ENCODE measurements around the gene CACNA2D3. TPM values are rescaled to one million over a fixed set of nuclear protein-coding genes. Genes with fewer than 3 reads are reported as not detected.

Gene CACNA2D3
- total RNA-seq, 1 donor from 2014 or later: 10.0 TPM

DNA sequence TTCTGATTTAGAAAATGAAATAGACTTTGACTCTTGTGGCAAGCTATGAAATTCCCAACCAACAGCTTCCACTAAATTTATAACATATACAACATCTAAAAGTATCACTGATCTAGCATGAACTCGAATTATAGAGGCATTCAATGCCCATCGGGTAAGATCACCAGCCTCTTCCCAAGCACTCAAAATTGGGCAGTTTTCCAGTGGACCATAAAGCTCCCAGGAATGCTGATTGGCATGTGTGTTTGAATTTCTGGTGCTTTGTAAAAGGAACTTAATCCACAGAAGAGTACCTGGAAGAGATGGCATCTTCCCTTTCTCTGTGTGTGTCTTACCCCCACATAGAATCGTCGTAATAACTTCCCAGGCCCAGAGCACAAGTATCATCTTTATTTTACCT, 795.5 kb downstream of the CACNA2D3 start:
- Mint-ChIP-seq H3K4me3 (ENCODE audit: unreplicated experiment) (no peak overlapping the region), H3K4me1 (ENCODE audit: low read depth, unreplicated experiment) (no peaks in the 10 kb centered on the region), H3K27me3 (ENCODE audit: unreplicated experiment) (no peaks in the 10 kb centered on the region), H3K36me3 (ENCODE audit: unreplicated experiment) (no peaks in the 10 kb centered on the region), H3K27ac (ENCODE audit: unreplicated experiment) (no peak overlapping the region), H3K9me3 (ENCODE audit: unreplicated experiment) (no peaks in the 10 kb centered on the region)
- TF ChIP-seq, protein P1, sequence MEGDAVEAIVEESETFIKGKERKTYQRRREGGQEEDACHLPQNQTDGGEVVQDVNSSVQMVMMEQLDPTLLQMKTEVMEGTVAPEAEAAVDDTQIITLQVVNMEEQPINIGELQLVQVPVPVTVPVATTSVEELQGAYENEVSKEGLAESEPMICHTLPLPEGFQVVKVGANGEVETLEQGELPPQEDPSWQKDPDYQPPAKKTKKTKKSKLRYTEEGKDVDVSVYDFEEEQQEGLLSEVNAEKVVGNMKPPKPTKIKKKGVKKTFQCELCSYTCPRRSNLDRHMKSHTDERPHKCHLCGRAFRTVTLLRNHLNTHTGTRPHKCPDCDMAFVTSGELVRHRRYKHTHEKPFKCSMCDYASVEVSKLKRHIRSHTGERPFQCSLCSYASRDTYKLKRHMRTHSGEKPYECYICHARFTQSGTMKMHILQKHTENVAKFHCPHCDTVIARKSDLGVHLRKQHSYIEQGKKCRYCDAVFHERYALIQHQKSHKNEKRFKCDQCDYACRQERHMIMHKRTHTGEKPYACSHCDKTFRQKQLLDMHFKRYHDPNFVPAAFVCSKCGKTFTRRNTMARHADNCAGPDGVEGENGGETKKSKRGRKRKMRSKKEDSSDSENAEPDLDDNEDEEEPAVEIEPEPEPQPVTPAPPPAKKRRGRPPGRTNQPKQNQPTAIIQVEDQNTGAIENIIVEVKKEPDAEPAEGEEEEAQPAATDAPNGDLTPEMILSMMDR (IDR thresholded peaks at IDR 0.05; ENCODE audit: partially characterized antibody, unreplicated experiment): no peak
- DNase-seq: no peak

DNA sequence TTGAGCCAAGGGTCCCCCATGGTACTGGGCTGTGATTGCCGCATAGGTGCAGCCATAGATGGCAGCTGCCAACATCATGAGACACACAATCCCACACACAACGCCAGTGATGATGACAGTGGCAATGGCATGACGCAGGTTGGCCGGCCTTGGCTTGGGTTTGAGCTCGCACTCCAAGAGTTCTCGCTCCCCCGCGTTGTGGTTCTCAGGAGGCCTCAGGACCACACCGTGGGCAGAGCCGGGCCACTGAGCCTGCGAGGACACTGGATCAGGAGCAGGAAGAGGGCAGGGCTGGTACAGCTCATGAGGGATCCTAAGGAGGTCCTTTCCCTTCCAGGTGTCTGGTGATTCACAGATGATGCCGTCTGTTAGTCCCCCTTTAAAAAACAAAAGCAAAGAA, 796.2 kb downstream of the CACNA2D3 start:
- Mint-ChIP-seq H3K36me3 (ENCODE audit: unreplicated experiment) (no peaks in the 10 kb centered on the region), H3K4me3 (ENCODE audit: unreplicated experiment) (no peak overlapping the region), H3K27ac (ENCODE audit: unreplicated experiment) (no peak overlapping the region), H3K4me1 (ENCODE audit: low read depth, unreplicated experiment) (no peaks in the 10 kb centered on the region), H3K9me3 (ENCODE audit: unreplicated experiment) (no peaks in the 10 kb centered on the region), H3K27me3 (ENCODE audit: unreplicated experiment) (no peaks in the 10 kb centered on the region)
- no peak for DNase-seq
- TF ChIP-seq, protein P1 (IDR thresholded peaks at IDR 0.05; ENCODE audit: partially characterized antibody, unreplicated experiment): no peak

DNA sequence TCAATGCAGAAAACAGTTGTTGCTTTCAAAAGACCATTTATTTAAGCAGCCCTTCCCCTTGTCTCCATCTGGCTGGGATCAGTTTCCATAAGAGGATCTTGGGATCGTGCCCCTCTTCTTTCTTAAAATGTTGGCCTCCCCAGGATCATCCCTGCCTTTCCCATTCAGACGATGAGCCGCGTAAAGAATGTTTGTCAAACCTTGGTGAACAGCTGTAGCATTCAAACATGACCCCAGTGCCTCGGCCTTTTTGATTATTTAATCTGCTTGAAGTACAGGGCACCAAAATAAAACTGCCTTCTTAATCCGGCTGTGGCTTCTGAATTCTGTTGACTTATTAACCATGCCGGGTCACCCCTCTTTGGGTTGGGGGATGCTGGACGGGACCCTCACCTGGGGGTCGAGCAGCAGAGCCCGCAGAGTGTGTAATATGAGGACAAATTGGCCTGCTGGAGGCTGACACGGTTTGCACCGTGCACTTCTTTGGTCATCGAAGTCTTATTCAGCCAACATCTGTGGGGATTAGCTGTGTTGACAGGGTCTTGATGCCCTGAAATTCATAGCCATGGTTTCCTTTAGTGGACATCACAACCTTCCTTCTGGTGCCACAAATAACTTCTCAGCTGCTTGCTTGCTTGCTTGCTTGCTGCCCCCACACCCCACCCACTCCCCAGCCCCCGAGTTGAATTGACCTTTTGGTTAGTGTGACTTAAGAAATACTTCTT, 805.9 kb downstream of the CACNA2D3 start, which contains the start of gene LRTM1:
TSS of gene LRTM1 (minus strand) at position 14 of the 725 bp plus-strand sequence. CDS start 148 bp downstream, outside the sequence.
- Mint-ChIP-seq H3K9me3 (ENCODE audit: unreplicated experiment) (no peaks in the 10 kb centered on the region), H3K27ac (ENCODE audit: unreplicated experiment) (no peak within 1 kb of the TSS)

DNA sequence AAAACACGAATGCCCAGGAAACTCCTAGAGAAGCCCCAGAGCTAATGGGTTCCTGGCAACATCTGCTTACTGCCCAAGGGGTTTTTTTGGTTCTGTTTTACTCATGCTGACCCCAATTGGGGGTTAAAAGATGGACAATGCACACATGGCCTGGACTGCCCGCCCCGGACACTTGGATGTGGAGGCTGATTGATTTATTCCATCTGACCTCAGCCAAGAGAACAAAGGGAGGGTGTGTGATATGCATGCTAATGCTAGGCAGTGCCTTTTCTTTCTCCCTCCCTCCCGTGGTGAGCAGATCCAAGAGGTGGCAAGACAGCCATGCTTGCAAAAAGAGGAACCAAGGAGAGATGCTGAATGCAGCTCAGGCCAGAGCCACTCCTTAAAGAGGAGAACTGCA, 808.8 kb downstream of the CACNA2D3 start:
- DNase-seq: peak; percentile 18
- H3K36me3 Mint-ChIP-seq (ENCODE audit: unreplicated experiment): no peaks in the 10 kb centered on the region
- H3K4me3 Mint-ChIP-seq (ENCODE audit: unreplicated experiment): no peak overlapping the region
- no peaks in the 10 kb centered on the region for H3K9me3 Mint-ChIP-seq (ENCODE audit: unreplicated experiment)
- peak overlapping the region; percentile 82 for H3K27ac Mint-ChIP-seq (ENCODE audit: unreplicated experiment)
- TF ChIP-seq, protein P1 (IDR thresholded peaks at IDR 0.05; ENCODE audit: partially characterized antibody, unreplicated experiment): no peak
- peaks cover 3% of the 10 kb centered on the region for H3K27me3 Mint-ChIP-seq (ENCODE audit: unreplicated experiment)
- peaks cover 3% of the 10 kb centered on the region for H3K4me1 Mint-ChIP-seq (ENCODE audit: low read depth, unreplicated experiment)

More for the DNA sequence above, 805.9 kb downstream of the CACNA2D3 start, which contains the start of gene LRTM1:
- TF ChIP-seq, protein P1 (IDR thresholded peaks at IDR 0.05; ENCODE audit: partially characterized antibody, unreplicated experiment): no peak
- Mint-ChIP-seq H3K4me1 (ENCODE audit: low read depth, unreplicated experiment) (peaks cover 3% of the 10 kb centered on the region), H3K36me3 (ENCODE audit: unreplicated experiment) (no peaks in the 10 kb centered on the region), H3K4me3 (ENCODE audit: unreplicated experiment) (no peak within 1 kb of the TSS), H3K27me3 (ENCODE audit: unreplicated experiment) (peaks cover 1% of the 10 kb centered on the region)
- DNase-seq: no peak

DNA sequence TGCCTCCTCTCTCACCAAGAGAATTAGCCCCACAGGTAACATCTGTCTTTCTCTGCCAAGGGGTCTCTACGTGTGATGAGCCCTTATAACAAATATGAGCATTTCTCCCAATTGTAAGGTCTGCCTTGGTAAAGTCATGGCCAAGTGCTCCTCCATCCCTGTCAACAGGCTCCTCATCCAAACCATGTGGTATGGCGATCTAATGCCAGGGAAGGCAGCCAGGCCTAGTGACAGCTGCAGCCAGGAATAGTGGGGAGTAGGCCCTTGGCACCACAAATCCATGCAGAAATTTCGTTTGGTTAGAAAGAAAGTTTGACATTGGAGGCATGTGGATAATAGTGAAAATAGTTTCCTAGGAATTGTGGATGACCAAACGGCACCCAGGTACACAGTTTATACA, 810.3 kb downstream of the CACNA2D3 start:
- no peak for DNase-seq
- H3K4me3 Mint-ChIP-seq (ENCODE audit: unreplicated experiment): no peak overlapping the region
- TF ChIP-seq, protein P1 (IDR thresholded peaks at IDR 0.05; ENCODE audit: partially characterized antibody, unreplicated experiment): no peak
- peaks cover 10% of the 10 kb centered on the region for H3K4me1 Mint-ChIP-seq (ENCODE audit: low read depth, unreplicated experiment)
- H3K9me3 Mint-ChIP-seq (ENCODE audit: unreplicated experiment): no peaks in the 10 kb centered on the region
- no peak overlapping the region for H3K27ac Mint-ChIP-seq (ENCODE audit: unreplicated experiment)
- peaks cover 5% of the 10 kb centered on the region for H3K27me3 Mint-ChIP-seq (ENCODE audit: unreplicated experiment)
- H3K36me3 Mint-ChIP-seq (ENCODE audit: unreplicated experiment): no peaks in the 10 kb centered on the region
